Lower leg skin (tissue), 3 donors: ENCODE results near the gene PRTFDC1.

Source experiments
- CTCF ChIP-seq, 3 donors: fragments of 450-650 bp; IDR thresholded peaks; one replicate each; pipeline ENCODE4 v1.5.1; 2016; ENCODE audit warnings: antibody characterized with exemption in 3 of 3, mild to moderate bottlenecking in 3 of 3, moderate library complexity in 2 of 3
- POLR2A ChIP-seq, 2 donors: fragments of 450-650 bp; IDR thresholded peaks; one replicate each; pipeline ENCODE4 v1.6.1; 2016 to 2017; ENCODE audit warnings: antibody characterized with exemption in 2 of 2, mild to moderate bottlenecking in 1 of 2, moderate library complexity in 1 of 2

GRCh38 chr10:24898501-24898900 lies 53.9 kb downstream of the PRTFDC1 start:
- TF ChIP-seq POLR2A (IDR thresholded peaks at IDR 0.05) (no peak), CTCF (IDR thresholded peaks at IDR 0.05) (no peak)
